GM15510 (cell line): ENCODE data around the gene PLBD2.

Source experiments
- POLR2A ChIP-seq: IDR thresholded peaks from 3 replicates; pipeline ENCODE4 v1.6.1; 2011; ENCODE audit warnings: borderline replicate concordance; ENCODE audit not compliant: insufficient read length; ENCODE audit errors: extremely low read depth

The PLBD2 gene

DNA sequence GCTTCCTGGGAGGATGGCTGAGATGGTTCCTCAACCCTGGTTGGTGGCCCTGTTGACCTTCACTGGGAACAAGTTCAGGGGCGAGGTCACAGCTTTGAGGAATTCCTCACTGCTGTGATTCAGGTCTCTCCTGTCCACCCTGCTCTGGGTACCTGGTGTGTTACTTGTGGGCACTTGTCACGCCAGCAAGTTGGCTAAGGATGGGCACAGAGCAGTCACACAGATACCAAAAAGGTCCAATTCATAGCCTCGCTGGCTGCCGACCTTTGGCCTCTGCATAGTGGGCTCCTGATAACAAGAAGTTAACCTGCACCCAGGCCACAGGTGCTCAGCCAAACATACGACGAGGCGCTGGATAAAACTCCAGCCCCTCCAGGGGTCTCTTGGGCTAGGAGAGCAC is 34.1 kb downstream of the PLBD2 start:
- no peak for TF ChIP-seq POLR2A

DNA sequence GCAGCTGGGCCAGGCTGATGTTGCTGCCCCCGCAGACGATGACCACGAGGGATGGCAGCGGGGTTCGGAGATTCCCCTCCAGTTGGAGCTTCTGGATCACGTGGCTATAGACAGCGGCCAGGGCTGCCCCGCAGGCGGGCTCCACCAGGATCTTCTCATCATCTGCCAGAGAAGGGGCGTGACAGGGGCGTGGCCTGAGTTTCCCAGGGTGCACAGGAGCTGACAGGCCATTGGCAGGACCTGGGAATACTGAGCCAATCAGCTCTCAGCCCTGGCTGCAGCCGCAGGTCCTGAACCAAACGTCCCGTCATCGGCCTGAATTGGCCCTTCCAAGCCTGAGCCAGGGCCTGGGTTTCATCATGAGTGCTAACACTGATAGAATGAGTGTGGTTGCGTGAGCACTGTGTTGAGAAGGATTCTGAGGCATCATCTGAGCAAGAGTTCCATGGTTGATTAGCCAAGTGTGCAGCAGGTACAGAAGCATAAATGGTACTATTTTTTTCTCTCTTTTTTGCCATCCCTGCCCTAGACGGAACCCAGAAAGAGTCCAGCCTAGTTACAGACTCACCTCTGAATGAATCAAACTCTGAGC is 34.7 kb downstream of the PLBD2 start:
- TF ChIP-seq POLR2A = no peak

DNA sequence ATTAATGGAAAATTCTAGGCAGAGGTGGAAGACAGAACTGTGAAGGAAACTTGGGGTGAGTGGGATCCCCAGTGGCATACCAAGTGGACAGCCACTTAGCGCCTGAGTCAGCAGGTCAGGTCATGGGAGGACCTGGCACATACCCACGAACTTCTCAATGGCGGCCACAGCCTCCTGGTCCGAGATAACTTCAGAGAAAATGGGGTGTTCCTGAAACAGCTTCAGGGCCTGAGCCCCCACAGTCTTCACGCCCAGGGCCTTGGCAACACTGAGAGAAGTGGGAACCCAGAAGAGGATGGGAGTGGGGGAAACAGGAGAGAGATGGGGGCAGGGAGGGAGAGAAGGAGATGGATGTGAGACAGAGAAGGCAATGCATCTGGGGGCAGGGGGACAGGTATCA is 35.4 kb downstream of the PLBD2 start:
- no peak for TF ChIP-seq POLR2A

DNA sequence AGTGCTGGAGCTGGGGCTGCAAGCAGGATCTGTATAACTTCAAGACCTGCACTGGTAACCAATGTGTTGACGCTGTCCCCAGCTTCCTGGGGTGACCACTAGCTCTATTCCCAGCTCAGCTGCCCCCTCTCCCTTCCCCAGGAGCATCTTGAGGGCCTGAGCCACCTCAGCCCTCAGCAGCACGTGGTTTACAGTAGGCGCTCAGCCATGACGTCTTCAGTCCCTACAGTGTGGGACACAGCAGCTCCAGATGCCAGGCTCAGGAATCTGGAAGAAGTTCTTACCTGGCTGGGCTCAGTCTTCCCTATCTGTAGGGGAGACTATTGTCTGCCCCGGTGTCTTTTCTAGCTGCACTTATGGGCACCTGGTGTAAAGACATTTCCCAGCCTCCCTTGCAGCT is 36.7 kb downstream of the PLBD2 start:
- no peak for TF ChIP-seq POLR2A

DNA sequence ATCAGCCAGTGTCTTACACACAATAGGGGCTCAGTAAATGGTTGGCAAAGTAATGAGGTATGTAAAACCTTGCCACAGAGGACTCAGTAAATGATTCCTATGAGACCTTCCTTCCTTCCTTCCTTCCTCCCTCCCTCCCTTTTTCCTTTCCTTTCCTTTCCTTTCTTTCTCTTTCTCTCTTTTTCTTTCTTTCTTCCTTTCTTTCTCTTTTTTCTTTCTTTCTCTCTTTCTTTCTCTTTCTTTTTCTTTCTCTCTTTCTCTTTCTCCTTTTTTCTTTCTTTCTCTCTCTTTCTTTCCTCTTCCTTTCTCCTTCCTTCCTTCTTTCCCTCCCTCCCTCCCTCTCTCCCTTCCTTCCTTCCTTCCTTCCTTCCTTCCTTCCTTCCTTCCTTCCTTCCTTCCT is 37.8 kb downstream of the PLBD2 start:
- no peak for TF ChIP-seq POLR2A

DNA sequence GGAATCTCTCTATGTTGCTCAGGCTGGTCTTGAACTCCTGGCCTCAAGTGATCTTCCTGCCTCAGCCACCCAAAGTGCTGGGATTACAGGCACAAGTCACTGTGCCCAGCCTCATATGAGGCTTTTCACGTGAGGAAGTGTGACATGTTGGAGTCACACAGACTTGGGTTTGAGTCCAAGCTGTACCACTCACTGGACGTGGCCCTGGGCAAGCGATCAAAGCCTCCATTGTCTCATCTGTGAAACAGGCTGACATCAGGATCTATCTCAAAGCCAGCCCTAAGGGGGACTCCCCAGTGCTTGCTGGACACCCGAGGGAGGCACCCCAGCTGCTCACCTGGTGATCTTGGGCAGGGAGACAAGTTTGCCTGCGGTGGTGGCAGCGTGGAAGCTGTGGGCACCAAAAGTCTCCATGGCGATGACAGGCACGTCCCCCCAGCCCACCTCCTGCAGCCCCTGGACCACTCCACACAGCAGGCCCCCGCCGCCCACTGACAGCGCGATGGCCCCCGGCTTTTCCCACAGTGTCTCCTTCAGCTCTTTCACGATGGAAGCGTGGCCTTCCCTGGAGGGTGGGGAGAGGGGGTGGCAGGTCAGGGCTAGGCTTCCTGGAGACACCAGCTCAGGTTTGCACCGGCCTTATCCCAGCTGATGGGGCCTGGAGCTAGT is 38.6 kb downstream of the PLBD2 start:
- no peak for TF ChIP-seq POLR2A

DNA sequence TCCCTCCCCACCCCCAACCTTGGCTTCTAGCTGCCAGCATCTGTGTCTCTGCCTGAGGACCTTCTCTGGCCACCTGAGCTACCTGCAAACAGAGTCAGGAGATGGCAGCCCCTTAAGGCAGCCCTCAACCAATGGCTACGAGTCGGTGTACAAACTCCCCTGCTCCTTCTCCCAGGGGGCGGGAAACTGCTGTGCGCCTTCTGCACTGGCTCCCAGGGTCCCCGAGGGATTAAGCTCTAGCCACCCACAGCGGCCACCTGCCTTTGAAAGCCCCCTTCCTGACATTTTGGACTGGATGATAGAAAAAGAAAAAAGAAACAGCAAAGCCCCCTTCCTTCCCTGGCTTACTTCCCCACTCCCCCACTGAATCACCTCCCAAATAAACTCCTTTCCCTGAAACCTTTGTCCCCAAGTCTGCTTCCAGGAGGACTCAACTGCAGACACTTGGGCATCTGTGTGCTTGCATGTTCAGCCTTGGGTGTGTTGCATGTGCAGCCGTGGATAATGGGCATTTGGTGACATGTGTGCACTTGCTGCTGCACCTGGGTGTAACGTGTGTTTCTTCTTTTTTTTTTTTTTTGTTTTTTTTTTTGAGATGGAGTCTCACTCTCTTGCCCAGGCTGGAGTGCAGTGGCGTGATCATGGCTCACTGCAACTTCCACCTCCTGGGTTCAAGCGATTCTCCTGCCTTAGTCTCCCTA is 39.3 kb downstream of the PLBD2 start:
- TF ChIP-seq POLR2A = no peak

DNA sequence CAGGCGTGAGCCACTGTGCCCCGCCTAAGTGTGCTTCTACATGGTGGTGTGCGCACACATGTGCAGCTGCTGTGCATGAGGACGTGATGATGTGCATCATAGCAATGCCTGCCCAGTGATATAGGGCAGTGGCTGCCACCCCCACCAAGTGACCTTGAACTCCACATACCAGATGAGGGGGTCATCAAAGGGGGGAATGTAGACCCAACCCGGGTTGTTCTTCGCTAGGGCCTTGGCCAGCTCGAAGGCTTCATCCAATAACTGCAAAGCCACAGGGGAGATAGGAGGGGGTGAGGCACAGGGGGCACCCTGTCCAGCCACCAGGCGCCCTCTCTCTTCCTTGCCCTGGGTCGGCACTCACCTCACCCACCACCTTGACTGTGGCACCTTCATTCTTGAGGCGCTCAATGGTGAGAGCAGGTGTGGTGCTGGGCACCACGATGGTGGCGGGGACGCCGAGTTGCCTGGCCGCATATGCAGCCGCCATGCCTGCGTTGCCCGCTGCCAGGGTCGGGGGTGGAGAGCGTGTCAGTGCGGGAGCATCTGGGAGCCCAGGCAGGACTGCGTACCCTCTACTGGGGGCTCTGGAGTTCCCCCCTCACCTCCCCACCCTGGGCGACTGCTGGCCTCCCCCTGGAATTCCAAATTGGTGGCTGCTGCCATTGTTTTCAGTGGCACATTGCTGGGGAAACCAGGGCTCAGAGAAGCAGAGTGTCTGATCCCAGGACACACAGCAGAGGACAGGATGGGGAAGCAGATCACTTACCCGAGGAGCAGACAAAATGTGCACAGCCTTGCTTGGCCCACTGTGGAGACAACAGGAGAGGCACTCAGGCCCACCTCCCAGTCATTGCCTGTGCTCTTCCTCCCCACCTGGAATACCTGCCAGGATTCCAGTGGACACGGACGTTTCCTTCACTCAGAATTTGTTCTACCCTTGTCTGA is 40.2 kb downstream of the PLBD2 start:
- no peak for TF ChIP-seq POLR2A

DNA sequence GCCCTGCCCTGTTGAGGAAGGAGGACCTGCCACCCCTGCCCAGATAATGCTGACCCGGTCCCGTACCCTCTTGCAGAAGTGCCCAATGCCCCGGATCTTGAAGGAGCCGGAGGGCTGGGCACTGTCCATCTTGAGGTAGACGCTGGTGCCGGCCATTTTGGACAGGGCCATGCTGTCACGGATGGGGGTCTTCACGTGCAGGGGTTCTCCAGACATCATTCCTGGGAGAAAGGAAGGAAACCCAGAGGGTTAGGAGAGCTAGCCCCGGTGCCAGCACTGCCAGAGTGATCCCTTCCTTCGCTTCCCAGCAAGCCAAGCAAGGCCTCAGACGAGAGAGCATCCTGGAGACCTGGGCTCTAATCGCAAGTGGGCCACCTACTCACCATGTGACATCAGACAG is 41.1 kb downstream of the PLBD2 start:
- TF ChIP-seq POLR2A = no peak

DNA sequence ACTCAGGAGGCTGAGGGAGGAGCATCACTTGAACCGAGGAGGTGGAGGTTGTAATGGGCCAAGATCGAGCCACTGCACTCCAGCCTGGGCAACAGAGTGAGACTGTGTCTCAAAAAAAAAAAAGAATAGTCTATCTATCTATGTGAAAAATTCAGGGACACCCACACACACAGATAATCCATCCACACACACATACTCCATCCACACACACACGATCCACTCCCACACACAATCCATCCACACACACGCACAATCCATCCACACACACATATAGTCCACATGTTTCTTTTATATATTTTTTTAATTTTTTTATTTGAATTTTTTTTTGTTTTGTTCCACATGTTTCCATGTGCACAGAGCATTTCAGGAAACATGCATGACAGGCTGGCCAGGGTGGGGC is 42.0 kb downstream of the PLBD2 start:
- no peak for TF ChIP-seq POLR2A

DNA sequence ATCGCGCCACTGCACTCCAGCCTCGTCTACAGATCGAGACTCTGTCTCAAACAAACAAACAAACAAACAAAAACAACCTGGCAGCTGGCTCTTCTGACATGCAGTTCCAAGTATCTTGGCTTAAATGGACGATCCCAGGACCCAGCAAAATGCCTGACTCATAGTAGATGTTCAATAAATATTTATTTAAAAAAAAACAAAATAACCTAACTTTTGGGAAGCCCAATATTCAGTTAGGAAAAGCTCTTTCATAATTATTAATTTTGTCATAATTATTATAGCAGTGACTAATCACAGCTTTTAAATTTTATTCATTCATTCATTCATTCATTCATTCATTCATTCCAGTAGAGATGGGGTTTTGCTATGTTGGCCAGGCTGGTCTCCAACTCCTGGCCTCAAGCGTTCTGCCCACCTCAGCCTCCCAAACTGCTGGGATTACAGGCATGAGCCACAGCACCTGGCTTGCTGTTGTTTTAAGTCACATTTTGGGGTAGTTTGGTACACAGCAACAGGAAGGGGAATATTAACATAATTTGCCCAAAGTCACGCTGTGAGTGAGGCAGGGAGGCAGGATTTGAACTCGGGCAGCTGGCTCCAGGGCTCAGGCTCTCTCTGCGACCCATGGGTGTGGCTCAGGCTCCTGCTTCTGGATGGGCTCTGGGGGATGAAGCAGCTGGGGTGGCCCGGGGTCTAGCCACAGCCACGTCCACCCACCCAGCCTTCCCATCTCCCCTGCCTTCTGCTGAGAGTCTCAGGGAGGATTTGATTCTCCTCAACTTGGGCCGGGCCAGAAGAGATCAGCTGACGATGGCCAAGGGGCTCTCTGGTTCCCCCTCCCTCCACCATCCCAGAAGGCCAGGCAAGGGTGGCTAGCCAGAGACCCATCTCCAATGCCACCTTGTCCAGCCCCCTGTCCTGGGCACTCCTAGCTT is 42.9 kb downstream of the PLBD2 start:
- no peak for TF ChIP-seq POLR2A

DNA sequence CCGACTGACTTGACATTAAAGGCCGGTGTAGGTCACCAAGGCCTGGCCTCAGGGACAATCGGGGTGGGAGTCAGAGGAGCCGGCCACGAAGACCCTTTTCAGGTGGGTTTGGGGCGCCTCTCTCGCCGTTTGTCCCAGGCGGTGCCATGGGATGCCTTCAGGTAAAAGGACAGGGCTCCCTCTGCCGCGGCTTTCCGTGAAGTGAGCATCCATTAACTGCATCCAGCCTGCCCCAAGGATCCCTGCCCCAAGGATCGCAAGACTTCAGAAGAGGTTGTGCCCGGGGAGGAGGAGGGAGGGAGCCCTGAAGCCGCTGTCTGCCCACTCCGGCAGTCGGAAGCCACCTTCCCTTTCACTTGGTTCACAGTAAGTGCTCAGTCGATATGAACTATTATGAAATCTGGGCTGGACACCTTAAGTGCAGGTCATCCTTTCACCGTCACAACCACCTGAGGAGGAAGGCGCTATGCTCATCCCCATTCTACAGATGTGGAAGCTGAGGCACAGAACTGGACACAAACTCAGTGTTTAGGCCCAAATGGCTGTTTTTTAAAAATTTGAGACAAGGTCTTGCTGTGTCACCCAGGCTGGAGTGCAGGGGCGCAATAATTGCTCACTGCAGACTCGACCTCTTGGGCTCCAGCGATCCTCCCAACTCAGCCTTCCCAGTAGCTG is 44.3 kb downstream of the PLBD2 start:
- TF ChIP-seq POLR2A = no peak
